Myocyte (in vitro differentiated cells): ENCODE results near the gene SLC17A9. TPM values are rescaled to one million over a fixed set of nuclear protein-coding genes. Genes with fewer than 3 reads are reported as not detected.

Experiments
- DNase-seq: peaks from one replicate; pipeline ENCODE4 v3.0.0-alpha.2; 2012; ENCODE audit warnings: low read depth
- polyA plus RNA-seq: library from polyadenylated mRNA; unstranded; fragments of >200 nt; gene quantifications from one replicate; pipeline ENCODE4 v1.2.1, GENCODE V29; 2012; ENCODE audit warnings: missing spikeins
- total RNA-seq: library from RNA; depleted of rRNA; stranded (reverse); fragments of >200 nt; gene quantifications from 2 replicates; pipeline ENCODE4 v1.2.3, GENCODE V29; 2014

Gene SLC17A9
- total RNA-seq: 0.16 TPM in 1 of 2 replicates, not detected in the other
- polyA plus RNA-seq: 0.03 TPM

DNA sequence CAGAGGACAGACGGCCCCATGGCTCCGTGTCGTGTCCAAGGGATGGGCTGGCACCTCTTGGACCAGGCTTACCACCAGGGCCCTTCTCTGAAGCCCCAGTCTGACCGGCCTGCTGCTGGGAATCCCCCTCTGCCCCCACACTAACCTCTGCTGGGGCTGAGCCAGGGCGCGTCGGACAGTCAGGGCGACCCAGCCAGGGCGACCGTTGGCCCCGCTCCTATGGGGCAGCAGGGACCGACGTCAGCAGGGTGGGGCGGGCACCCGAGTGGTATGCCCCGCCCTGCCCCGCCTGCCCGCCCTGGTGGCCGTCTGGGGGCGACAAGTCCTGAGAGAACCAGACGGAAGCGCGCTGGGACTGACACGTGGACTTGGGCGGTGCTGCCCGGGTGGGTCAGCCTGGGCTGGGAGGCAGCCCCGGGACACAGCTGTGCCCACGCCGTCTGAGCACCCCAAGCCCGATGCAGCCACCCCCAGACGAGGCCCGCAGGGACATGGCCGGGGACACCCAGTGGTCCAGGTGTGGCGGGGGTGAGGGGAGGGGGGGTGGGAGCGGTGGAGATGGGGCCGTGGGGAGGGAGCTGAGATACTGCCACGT is at the start of gene SLC17A9:
Gene SLC17A9, plus strand, starts transcription at position 337 of the 595 bp plus-strand sequence. Its CDS starts 122 bp downstream, at position 459.
- DNase-seq: no peak

DNA sequence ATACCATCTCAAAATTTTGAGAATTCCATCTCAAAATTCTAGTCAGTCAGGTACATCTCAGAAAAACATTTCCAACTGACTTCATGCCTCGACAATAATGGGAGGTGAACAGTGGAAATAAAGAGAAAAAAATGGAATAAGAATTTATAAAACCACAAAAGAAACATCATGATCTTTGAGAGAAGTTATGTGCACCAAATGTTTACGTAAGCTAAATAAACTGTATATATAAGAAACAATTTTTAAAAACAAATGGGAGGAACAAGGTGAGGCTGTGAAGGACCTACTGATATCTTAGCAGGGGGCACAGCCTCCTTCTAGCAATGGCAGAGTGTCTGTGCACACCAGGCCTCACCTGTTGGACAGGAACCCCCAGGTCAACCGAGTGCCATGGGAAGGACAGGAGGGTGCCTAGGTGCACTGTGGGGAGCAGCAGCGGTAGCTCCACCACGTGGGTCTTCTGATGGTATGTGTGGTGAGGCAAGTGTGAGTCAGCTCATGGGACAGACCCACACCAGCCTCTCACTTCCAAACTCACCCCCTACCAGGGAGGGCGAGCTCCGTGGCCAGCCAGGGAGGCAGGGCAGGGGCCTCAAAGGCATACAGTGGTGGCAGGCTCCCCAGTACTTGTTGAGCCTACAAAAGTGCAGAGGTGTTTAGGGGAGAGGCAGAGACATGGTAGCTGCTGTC is 49.4 kb upstream of the SLC17A9 start:
- DNase-seq: no peak

DNA sequence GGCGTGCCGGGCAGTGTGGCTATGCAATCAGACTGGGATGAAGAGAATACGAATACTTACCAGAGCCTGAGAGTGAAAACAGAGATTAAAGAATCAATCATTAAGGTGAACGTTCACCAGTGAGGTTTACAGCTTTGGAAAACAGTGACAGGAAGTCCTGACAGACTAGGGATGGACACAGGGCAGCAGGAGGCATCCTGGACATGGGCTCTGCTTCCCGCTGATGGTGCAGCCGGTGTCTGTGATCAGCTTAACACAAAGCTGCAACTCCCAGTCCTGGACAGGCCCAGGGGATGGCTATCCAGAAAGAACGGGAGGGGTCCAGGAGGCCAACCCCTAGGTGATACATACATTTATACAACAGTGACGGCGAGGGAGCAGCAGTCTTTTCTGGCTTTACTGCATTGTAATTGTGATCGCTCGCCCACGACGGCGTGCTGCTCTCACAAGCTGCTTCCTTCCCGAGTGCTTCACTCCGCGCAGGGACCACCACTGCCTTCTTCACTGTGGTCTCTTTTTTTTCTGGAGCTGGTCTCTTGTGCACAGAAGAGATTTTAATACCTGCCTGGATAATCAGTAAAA is 46.9 kb upstream of the SLC17A9 start:
- DNase-seq: no peak

GRCh38 chr20:62906209-62906608 is 46.3 kb upstream of the SLC17A9 start:
- no peak for DNase-seq

DNA sequence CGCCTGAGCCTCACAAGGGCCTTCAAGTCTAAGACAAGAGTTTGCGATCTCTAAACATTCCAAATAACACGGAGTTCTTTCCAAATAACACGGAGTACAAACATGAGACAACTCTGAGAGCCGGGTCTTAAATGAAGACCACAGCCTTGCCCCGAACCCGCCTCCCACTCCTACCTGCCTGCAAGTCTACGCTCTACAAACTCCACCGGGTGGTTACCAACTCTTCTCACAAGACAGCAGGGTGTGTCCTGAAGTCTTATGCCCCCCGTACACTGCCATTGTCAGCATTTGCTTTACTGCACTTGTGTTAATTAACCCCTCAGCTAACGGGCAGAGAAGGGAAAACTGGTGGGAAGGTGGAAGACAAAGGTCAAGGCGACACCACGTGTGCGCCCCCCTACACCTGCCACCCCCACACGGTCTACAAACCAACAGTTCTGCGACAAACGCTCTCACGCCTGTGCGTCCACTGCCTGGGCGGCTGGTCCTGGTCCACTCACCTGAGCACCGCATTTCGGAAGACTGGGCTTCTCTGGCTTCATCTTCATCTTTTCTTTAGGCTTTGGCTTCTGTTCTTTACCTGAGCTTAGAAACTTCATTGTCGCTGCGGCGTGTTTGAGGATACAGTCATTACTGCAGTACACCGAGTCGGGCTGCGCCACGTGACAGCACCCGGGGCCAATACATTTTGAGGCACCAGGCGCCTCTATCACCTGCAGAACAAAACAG is 45.7 kb upstream of the SLC17A9 start:
- no peak for DNase-seq

GRCh38 chr20:62907384-62908317 is 44.9 kb upstream of the SLC17A9 start:
- no peak for DNase-seq

GRCh38 chr20:62908971-62909791 is 43.3 kb upstream of the SLC17A9 start:
- DNase-seq: peak; percentile 78

DNA sequence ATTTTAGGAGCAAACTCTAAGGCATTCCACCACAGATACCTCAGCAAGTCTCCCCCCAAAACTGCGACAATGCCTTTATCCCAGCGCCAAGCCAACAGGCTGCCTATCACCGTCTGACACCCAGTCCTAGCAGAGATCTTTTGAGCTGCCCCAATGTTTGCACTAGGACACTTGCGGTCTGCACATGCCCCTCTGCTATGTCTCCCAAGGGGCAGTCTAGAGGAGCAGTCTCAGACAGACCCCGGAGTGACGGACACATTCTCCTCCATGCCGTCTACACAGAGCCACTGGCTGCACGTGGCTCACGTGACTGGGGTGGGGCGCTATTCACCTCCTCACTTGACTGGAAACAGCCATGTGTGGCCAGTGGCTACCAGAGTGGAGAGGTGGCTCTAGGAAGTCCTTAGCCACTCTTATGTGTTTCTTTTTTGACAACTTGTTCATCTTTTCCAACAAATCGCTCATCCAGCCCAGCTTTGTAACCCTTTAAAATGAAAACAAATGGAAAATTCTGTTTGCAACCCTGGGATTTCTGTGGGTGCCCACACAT is 42.2 kb upstream of the SLC17A9 start:
- no peak for DNase-seq

DNA sequence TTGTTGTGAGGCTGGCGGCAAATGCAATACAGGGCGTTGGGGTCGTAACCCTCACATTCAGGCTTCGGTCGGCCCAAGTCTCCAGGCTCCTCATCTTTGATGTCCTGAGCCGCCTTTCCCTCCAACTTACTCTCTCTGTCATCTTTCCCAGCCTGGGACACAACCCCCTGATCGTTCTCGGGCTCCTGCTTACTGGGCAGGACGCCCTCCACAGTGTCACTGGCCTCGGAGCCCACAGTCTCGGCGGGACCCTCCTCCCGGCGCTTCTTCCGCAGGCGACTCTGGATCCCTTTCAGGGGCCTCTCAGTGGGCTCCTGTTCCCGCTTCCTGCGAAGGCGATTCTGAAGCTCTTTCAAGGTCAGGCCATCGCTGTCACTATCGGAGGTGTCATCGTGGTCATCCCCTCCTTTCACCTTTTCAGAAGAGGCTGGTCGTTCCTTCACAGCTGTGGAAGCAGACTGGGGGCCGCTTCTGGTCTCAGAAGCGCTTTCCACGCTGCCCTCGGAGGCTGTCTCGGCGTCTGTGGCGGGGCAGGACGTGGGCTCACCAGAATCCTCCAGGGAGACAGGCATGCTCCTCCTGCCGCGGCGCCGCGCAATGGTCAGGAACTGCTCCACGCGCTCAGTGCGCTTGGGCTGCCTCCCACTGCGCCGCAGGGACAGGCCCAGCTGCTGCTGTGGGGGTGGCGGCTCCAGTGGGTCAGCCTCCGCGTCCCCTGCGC is 41.6 kb upstream of the SLC17A9 start:
- no peak for DNase-seq

DNA sequence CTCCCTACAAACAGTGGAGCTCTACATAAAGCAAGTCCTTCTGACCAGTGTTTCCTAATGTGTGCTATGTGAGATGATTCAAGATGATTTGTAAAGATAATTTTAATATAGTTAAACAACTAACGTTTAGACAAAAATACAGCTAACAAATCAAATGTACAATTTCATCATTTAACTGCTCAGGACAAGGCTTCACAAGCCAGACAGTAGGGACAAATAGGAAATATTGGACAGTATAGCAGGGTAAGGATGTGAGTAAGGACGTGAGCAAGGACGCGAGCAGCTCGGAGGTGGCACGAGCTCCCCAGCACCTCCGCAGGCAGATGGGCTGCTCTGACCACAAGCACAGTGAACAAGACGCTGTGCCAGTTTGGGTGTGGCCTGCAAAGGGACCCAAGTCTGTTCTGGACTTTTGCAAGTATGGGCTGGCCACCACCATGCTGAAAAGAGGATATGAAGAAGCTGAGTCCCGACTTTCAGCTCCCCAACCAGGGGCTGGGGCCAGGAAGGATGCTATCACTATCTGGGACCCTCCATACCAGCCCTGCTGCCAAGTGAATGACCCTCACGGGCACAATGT is 40.7 kb upstream of the SLC17A9 start:
- DNase-seq: no peak

GRCh38 chr20:62913043-62913630 is 39.4 kb upstream of the SLC17A9 start:
- no peak for DNase-seq

- no peak for DNase-seq
These were observed 38.1 kb upstream of the SLC17A9 start for GRCh38 chr20:62914436-62914835.

- peak; percentile 90 for DNase-seq
These were observed 37.5 kb upstream of the SLC17A9 start for GRCh38 chr20:62914970-62915457.

DNA sequence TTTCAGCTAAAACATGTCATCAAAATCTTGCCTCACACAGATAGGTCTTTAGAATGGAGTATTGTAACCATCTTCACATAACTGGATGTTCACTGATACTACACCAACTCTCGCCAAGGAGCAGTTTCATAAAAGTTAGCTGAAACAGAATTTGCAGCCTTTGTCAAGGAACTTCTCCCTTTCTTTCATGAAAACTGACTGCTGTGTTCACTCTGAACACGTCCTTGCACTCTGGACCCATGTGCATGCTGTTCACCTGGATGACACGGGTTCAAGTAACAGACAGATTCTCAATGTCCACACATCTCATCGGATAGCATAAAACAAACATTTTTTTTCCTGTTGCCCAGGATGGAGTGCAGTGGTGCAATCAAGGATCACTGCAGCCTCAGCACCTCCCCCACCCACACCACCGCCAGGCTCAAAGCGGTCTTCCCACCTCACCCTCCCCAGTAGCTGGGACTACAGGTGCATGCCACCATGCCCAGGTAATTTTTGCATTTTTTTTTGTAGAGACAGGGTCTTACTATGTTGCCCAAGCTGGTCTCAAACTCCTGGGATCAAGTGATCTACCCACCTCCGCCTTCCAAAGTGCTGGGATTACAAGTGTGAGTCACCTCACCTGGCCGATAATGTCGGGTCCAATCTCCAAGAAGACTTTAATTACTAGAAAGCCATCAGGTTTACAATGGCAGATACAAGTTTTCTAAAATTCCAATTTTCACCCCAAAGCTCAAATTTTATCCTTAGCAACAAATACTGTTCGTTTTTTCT is 35.6 kb upstream of the SLC17A9 start:
- DNase-seq: no peak

- no peak for DNase-seq
These were observed 34.8 kb upstream of the SLC17A9 start for GRCh38 chr20:62917720-62918119.

GRCh38 chr20:62918147-62918546 is 34.4 kb upstream of the SLC17A9 start:
- no peak for DNase-seq

DNA sequence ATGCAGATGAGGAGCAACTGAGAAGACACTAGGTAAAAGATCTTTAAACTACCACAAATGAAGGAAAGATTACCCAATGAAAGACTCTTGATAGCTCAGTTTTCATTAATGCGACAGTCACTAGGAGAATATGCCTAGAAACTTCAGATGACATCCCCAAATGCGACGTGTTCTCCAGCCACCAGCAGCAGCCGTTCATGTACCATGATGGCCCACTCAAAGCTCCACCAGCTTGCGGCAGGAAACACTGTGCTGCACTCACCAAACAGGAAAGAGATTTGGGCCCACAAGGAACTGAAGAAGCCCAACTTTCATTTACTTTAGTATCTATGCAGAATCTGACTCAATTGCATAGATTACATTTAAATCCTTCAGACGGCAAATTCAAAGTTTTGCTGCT is 33.7 kb upstream of the SLC17A9 start:
- no peak for DNase-seq
